B cell (primary cell): ENCODE results near the gene MLLT11. TPM values are rescaled to one million over a fixed set of nuclear protein-coding genes. Genes with fewer than 3 reads are reported as not detected.

Experiments
- ATAC-seq: fragments of 200-7000 bp; cut with Tn5 transposase; one replicate; pipeline ENCODE4 v1.10.0; 2021; ENCODE audit warnings: low read depth, mild to moderate bottlenecking, moderate number of reproducible peaks, moderate library complexity
- CTCF ChIA-PET: fragments of 350-600 bp; sonication (Branson Sonifier 250); formaldehyde crosslinking; loops from one replicate; lab custom pipeline; 2021; ENCODE audit warnings: antibody characterized with exemption, inconsistent platforms; lab: Charles Lee
- POLR2A ChIA-PET: fragments of 350-600 bp; sonication (Branson Sonifier 250); formaldehyde crosslinking; loops from one replicate; lab custom pipeline; 2021; ENCODE audit warnings: antibody characterized with exemption; lab: Charles Lee
- DNase-seq: peaks from one replicate; pipeline ENCODE4 v3.0.0; 2013
- H2AFZ ChIP-seq: 2 replicates; pipeline ENCODE4 v1.6.1; 2012; ENCODE audit warnings: mild to moderate bottlenecking, low read depth, low read length; ENCODE audit not compliant: insufficient read depth, poor library complexity, severe bottlenecking
- H3K27ac ChIP-seq, 2 donors: 1 replicate in 1 of 2; 2 replicates in 1 of 2; pipeline ENCODE4 v1.5.1; 2012 to 2013; ENCODE audit warnings: low read length in 2 of 2, mild to moderate bottlenecking in 2 of 2, moderate library complexity in 1 of 2
- H3K27me3 ChIP-seq, 4 experiments: fragments of 200-600 bp in 1 of 4; sonication (generic) in 1 of 4; replicated peaks in 1 of 4; 1 replicate in 2 of 4; 2 replicates in 2 of 4; pipeline versions ENCODE4 v1.6.1 to v1.7.0; 2013 to 2016; ENCODE audit warnings: low read length in 3 of 4, mild to moderate bottlenecking in 2 of 4, mixed read lengths in 1 of 4, moderate library complexity in 1 of 4; ENCODE audit not compliant: insufficient read depth in 4 of 4, control insufficient read depth in 3 of 4; ENCODE audit errors: control extremely low read depth in 1 of 4
- H3K36me3 ChIP-seq, 2 experiments: replicated peaks in 1 of 2; 1 replicate in 1 of 2; 2 replicates in 1 of 2; pipeline versions ENCODE4 v1.6.1 to v1.7.1; 2013; ENCODE audit warnings: low read length in 1 of 2; ENCODE audit not compliant: insufficient read depth in 2 of 2, control insufficient read depth in 1 of 2; ENCODE audit errors: control extremely low read depth in 1 of 2, extremely low read depth in 1 of 2
- H3K4me1 ChIP-seq, 2 donors: fragments of 200-600 bp in 1 of 2; sonication (generic) in 1 of 2; 1 replicate in 1 of 2; 2 replicates in 1 of 2; pipeline versions ENCODE4 v1.5.1 to v1.6.1; 2013 to 2017; ENCODE audit warnings: low read length in 2 of 2; ENCODE audit not compliant: control insufficient read depth in 2 of 2, insufficient read depth in 2 of 2
- H3K4me2 ChIP-seq: replicated peaks from 2 replicates; pipeline ENCODE3; 2012; ENCODE audit warnings: mild to moderate bottlenecking, low read depth, low read length; ENCODE audit not compliant: poor library complexity, severe bottlenecking
- H3K4me3 ChIP-seq, 5 experiments: fragments of 200-600 bp in 1 of 5; sonication (generic) in 1 of 5; 1 replicate in 3 of 5; 2 replicates in 2 of 5; pipeline versions ENCODE4 v1.5.1 to v1.7.0; 2011 to 2016; ENCODE audit warnings: low read length in 4 of 5, mild to moderate bottlenecking in 4 of 5, low read depth in 2 of 5, control low read depth in 1 of 5, moderate library complexity in 1 of 5; ENCODE audit not compliant: insufficient read depth in 1 of 5; ENCODE audit errors: control extremely low read depth in 1 of 5, extremely low read depth in 1 of 5
- H3K79me2 ChIP-seq: fragments of 200-600 bp; sonication (generic); one replicate; pipeline ENCODE4 v1.6.0; 2016; ENCODE audit warnings: low read length; ENCODE audit not compliant: control insufficient read depth, insufficient read depth
- H3K9ac ChIP-seq: fragments of 200-600 bp; sonication (generic); 2 replicates; pipeline ENCODE4 v1.6.1; 2017; ENCODE audit warnings: mild to moderate bottlenecking, low read length, moderate library complexity
- H3K9me3 ChIP-seq, 3 donors: one replicate each; pipeline versions ENCODE4 v1.6.1 to v1.7.1; 2013; ENCODE audit warnings: low read length in 2 of 3; ENCODE audit not compliant: control insufficient read depth in 2 of 3, insufficient read depth in 1 of 3; ENCODE audit errors: control extremely low read depth in 1 of 3
- H4K20me1 ChIP-seq: 2 replicates; pipeline ENCODE4 v1.6.0; 2012; ENCODE audit warnings: mild to moderate bottlenecking, low read length; ENCODE audit not compliant: insufficient read depth, control insufficient read depth, poor library complexity, severe bottlenecking
- H3K27ac Mint-ChIP-seq: one replicate; pipeline ENCODE4 v1.8.0; 2021; ENCODE audit warnings: mixed read lengths
- H3K27me3 Mint-ChIP-seq: one replicate; pipeline ENCODE4 v1.8.0; 2021; ENCODE audit warnings: mixed read lengths
- H3K4me1 Mint-ChIP-seq: one replicate; pipeline ENCODE4 v1.8.0; 2021; ENCODE audit warnings: mixed read lengths
- H3K4me3 Mint-ChIP-seq: one replicate; pipeline ENCODE4 v1.8.0; 2021; ENCODE audit warnings: mixed read lengths
- H3K9me3 Mint-ChIP-seq: one replicate; pipeline ENCODE4 v1.8.0; 2022; ENCODE audit warnings: mixed read lengths; ENCODE audit not compliant: insufficient read depth
- EZH2 ChIP-seq: IDR thresholded peaks from 2 replicates; pipeline ENCODE4 v1.6.1; 2012; ENCODE audit warnings: borderline replicate concordance, low read depth, mild to moderate bottlenecking, moderate library complexity, low read length; ENCODE audit not compliant: insufficient read depth, poor library complexity, severe bottlenecking
- WGBS: methylation state at CpG from one replicate; pipeline ENCODE4 v1.1.5; 2013; ENCODE audit warnings: missing lambda C conversion rate; ENCODE audit not compliant: insufficient coverage; 5-methylcytosine and 5-hydroxymethylcytosine counted together
- intact Hi-C: fragments of 100-400 bp; cut with micrococcal nuclease; formaldehyde crosslinking; loops from one replicate; pipeline ENCODE4 v1.10.0; 2022
- polyA plus RNA-seq: library from polyadenylated mRNA; depleted of rRNA; stranded (reverse); fragments of >200 nt; gene quantifications from 2 replicates; pipeline ENCODE4 v1.2.3, GENCODE V29; 2012
- total RNA-seq, 2 donors: library from RNA; stranded (reverse); fragments of 120-200 nt in 1 of 2; gene quantifications; 1 replicate in 1 of 2; 2 replicates in 1 of 2; pipeline versions ENCODE4 v1.2.3 to v1.2.4, GENCODE V29; 2013 to 2022
- TF ChIP-seq, protein P1 (sequence below): fragments of 200-600 bp; IDR thresholded peaks from one replicate; pipeline ENCODE4 v1.8.0; 2022; ENCODE audit warnings: antibody characterized with exemption, mild to moderate bottlenecking

MLLT11 gene
- total and polyA plus RNA-seq, 2 donors (not counting 1 experiment from before 2014, with no cell fraction given), result 1.1 to 2.4 TPM

DNA sequence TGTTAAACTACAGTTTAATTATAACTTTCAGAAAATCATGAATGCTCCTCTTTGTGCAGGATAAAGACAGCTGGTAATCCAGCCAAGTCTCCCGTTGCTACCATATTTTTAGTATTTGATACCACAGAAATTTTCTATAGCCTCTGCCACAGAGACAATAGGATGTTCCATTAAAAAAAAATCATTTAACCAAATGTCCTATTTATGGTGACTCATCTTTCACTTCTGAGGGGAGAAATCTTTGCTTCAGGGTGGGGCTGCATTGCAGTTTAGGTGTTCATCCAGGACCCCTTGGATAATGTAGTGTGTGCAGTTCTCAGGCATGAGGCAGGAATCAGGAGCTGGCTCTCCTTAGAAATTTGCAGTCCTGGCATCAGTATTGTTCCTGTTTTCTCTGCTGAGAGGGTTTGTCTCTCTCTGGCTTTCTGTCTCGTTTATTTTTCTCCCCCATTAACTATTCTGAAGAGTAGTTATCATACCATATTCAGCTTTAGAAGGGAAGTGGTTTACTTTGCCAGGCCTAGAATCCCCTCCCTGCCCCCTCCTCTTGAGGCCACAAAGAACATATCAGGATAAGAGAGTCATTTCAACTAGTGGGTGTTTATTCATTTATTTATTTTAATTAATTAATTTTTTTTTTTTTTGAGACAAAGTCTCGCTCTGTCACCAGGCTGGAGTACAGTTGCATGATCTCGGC lies 48.9 kb upstream of the MLLT11 start:
- no peak overlapping the region for H2AFZ ChIP-seq
- ChIA-PET POLR2A (interaction anchor here (0.7 kb wide), 1 partner anchor 884 kb away, joined by 3 read pairs; no protein-coding TSS in a partner anchor), CTCF (interaction anchor here (0.9 to 1.1 kb wide), 3 partner anchors 10 to 27 kb away, joined by 3 read pairs; no protein-coding TSS in a partner anchor)
- Mint-ChIP-seq H3K9me3 (no peaks in the 10 kb centered on the region), H3K4me1 (peaks cover 48% of the 10 kb centered on the region), H3K27ac (no peak overlapping the region), H3K4me3 (no peak overlapping the region), H3K27me3 (no peaks in the 10 kb centered on the region)
- ATAC-seq (no peak), DNase-seq (no peak)
- no peak for TF ChIP-seq EZH2
- TF ChIP-seq, protein P1, sequence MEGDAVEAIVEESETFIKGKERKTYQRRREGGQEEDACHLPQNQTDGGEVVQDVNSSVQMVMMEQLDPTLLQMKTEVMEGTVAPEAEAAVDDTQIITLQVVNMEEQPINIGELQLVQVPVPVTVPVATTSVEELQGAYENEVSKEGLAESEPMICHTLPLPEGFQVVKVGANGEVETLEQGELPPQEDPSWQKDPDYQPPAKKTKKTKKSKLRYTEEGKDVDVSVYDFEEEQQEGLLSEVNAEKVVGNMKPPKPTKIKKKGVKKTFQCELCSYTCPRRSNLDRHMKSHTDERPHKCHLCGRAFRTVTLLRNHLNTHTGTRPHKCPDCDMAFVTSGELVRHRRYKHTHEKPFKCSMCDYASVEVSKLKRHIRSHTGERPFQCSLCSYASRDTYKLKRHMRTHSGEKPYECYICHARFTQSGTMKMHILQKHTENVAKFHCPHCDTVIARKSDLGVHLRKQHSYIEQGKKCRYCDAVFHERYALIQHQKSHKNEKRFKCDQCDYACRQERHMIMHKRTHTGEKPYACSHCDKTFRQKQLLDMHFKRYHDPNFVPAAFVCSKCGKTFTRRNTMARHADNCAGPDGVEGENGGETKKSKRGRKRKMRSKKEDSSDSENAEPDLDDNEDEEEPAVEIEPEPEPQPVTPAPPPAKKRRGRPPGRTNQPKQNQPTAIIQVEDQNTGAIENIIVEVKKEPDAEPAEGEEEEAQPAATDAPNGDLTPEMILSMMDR, result no peak
- WGBS, result 100% methylated on average over 2 of the region's 4 CpGs
- H3K9ac ChIP-seq, result no peak overlapping the region
- H3K27me3 ChIP-seq, result no peaks in the 10 kb centered on the region
- peaks cover 3 to 10% of the 10 kb centered on the region in 2 experiments for H3K36me3 ChIP-seq
- H3K27ac ChIP-seq, result no peak overlapping the region
- intact Hi-C loops, result no loop called here
- no peaks in the 10 kb centered on the region for H4K20me1 ChIP-seq
- peaks cover 65% of the 10 kb centered on the region for H3K79me2 ChIP-seq
- no peak overlapping the region for H3K4me3 ChIP-seq
- no peak overlapping the region for H3K4me2 ChIP-seq
- H3K4me1 ChIP-seq, result peaks cover 27 to 31% of the 10 kb centered on the region in 2 donors
- H3K9me3 ChIP-seq, result no peaks in the 10 kb centered on the region
